Stomach (tissue), 19 donors: Measurements from ENCODE around the gene MYO5B. TPM values are rescaled to one million over a fixed set of nuclear protein-coding genes. Genes with fewer than 3 reads are reported as not detected.
A peak's percentile ranks its signal among the peaks of the same experiment; 100 is the strongest.
"Not testable (repeated sequence)": the region's sequence is repeated elsewhere in the genome, so short reads cannot be mapped to it uniquely, and the experiment has no call there.

Experiments
- DNase-seq, 2 donors: peaks; one replicate each; pipeline versions ENCODE4 v3.0.0 to v3.0.0-alpha.2; 2013 to 2019
- H3K27ac ChIP-seq, 5 donors: fragments of 200-600 bp in 4 of 5; sonication (generic) in 4 of 5; one replicate each; pipeline ENCODE4 v1.5.1; 2013 to 2019; ENCODE audit warnings: mild to moderate bottlenecking in 1 of 5, moderate library complexity in 1 of 5
- H3K27me3 ChIP-seq, 3 donors: fragments of 200-600 bp; sonication (generic); one replicate each; pipeline ENCODE4 v1.5.1; 2017 to 2019; ENCODE audit warnings: mixed run types in 1 of 3
- H3K36me3 ChIP-seq, 4 donors: fragments of 200-600 bp; sonication (generic); 1 replicate in 3 of 4; 2 replicates in 1 of 4; pipeline ENCODE4 v1.5.1; 2016 to 2019
- H3K4me1 ChIP-seq, 4 donors: fragments of 200-600 bp; sonication (generic); one replicate each; pipeline ENCODE4 v1.5.1; 2016 to 2019
- H3K4me3 ChIP-seq, 4 donors: fragments of 200-600 bp; sonication (generic) in 3 of 4; one replicate each; pipeline ENCODE4 v1.5.1; 2016 to 2019; ENCODE audit warnings: mild to moderate bottlenecking in 1 of 4
- H3K9me3 ChIP-seq, 4 donors: fragments of 200-600 bp; sonication (generic); one replicate each; pipeline ENCODE4 v1.5.1; 2016 to 2019
- EP300 ChIP-seq: sonication (generic); formaldehyde crosslinking; IDR thresholded peaks from one replicate; pipeline ENCODE4 v1.6.1; 2017; ENCODE audit warnings: antibody characterized with exemption
- POLR2A ChIP-seq, 4 donors: fragments of 450-650 bp; IDR thresholded peaks; one replicate each; pipeline ENCODE4 v1.6.1; 2016; ENCODE audit warnings: antibody characterized with exemption in 4 of 4, control low read depth in 2 of 4, mild to moderate bottlenecking in 1 of 4, moderate library complexity in 1 of 4
- POLR2AphosphoS5 ChIP-seq, 3 donors: sonication (generic); formaldehyde crosslinking; IDR thresholded peaks; one replicate each; pipeline ENCODE4 v1.6.1; 2016; ENCODE audit warnings: antibody characterized with exemption in 3 of 3
- WGBS, 5 donors: extraction: QIAGEN DNeasy Blood & Tissue Kit in 3 of 5; methylation state at CpG; one replicate each; pipeline versions ENCODE4 v1.1.5 to v1.1.7; 2013 to 2018; 5-methylcytosine and 5-hydroxymethylcytosine counted together
- intact Hi-C: fragments of 100-400 bp; cut with DNase I; formaldehyde crosslinking; loops from one replicate; pipeline ENCODE4 v1.15.1; 2023; ENCODE audit warnings: low total_unique reads
- long read RNA-seq, 10 donors: transcript quantifications; one replicate each; lab custom pipeline, GENCODE V29; 2026
- polyA plus RNA-seq, 3 donors: library from polyadenylated mRNA; stranded (reverse); fragments of 200-250 nt; gene quantifications; one replicate each; pipeline ENCODE4 v1.2.3, GENCODE V29; 2013
- total RNA-seq, 5 donors: library from RNA; depleted of rRNA; stranded (reverse); fragments of >200 nt; gene quantifications; one replicate each; pipeline versions ENCODE4 v1.1.0 to v1.2.3, GENCODE V29; 2014 to 2016
- TF ChIP-seq, protein P1 (sequence below), 7 experiments: fragments of 450-650 bp in 4 of 7; fragments of 200-600 bp in 3 of 7; sonication (generic) in 3 of 7; IDR thresholded peaks; one replicate each; pipeline ENCODE4 v1.5.1; 2016 to 2019; ENCODE audit warnings: antibody characterized with exemption in 7 of 7, control low read depth in 2 of 7, mild to moderate bottlenecking in 1 of 7
- donor health status: healthy with polysubstance abuse.
- donor health status: Bipolar disorder and iron deficiency.
- donor health status: healthy.

MYO5B gene
- total RNA-seq (100 to 1,000 TPM in 1 of 5 donors, 10 to 100 TPM in 4; 18.7 to 224 (median 54.5) TPM), polyA plus RNA-seq (10 to 100 TPM; 13.6 to 38.2 (median 15.0) TPM)
- long read RNA-seq, donor 1, partial matches to known transcripts = 0 of 1 reads
- long read RNA-seq, donor 1, other reads (novel, unspliced or antisense) = 0 of 1 reads
- long read RNA-seq, donor 2 = 0 reads
- long read RNA-seq, donor 3 = 0 reads
- long read RNA-seq, donor 4 = 0 reads
- long read RNA-seq, donor 5 = 0 reads
- long read RNA-seq, donor 6, partial matches to known transcripts = 0 of 1 reads
- long read RNA-seq, donor 6, other reads (novel, unspliced or antisense) = 0 of 1 reads
- long read RNA-seq, donor 7, partial matches to known transcripts = 0 of 1 reads
- long read RNA-seq, donor 7, other reads (novel, unspliced or antisense) = 0 of 1 reads
- long read RNA-seq, donor 8 = 0 reads
- long read RNA-seq, donor 9 = 0 reads
- long read RNA-seq, donor 10, partial matches to known transcripts = 0 of 1 reads
- long read RNA-seq, donor 10, other reads (novel, unspliced or antisense) = 0 of 1 reads

DNA sequence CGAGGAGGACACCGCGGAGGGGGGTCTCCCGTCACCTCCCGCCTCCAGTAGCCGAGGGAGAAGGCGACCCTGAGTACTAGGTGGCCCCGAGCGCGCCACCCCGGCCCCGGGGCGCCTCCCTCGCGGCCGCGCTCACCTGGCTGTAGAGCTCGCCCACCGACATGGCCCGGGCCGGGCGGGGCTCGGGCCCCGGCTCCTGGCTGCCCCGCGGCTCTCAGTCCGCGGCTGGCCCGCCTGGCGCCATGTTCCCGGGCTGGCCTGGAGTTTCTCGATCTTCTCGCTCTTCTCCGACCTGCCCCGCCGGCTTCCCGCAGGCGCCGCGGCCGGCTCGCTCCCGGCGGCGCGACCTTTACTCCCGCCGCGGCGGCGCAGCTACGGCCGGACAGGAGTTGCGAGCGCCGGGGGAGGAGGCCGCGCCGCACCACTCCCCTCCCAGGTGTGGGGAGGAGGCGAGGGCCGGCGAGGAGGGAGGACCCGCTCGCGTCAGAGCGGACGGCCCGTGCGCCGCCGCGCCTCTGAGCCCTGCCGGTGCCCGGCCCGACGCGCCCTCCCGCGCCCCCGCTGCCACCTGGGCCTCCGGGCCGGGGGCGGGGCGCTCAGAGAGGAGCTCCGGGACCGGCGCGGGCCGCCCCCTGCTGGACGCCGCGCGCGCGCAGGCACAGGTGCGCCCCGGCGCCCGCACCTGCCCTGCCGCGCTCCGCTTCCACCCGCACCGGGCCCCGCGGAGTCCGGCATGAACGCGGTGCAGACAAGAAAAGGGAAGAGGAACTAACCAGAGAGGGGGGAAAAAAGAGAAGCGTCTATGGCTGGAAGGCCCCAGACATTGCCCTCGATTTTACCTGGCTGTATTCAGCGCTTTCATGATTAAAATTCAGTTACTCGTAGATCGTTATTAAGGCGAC lies at the start of gene MYO5B:
Gene MYO5B, minus strand, starts transcription at position 517 of the 902 bp plus-strand sequence. Its CDS starts 354 bp downstream, at position 163.
- Histone ChIP-seq H3K27ac (peak within 1 kb of the TSS; percentile 78 to 89 (median 81)), H3K4me1 (peaks cover 13 to 29% (median 26%) of the 10 kb centered on the region in 4 donors), H3K36me3 (no peaks in the 10 kb centered on the region), H3K9me3 (no peaks in the 10 kb centered on the region), H3K27me3 (peaks cover 0 to 79% (median 20%) of the 10 kb centered on the region in 3 donors), H3K4me3 (peak within 1 kb of the TSS; percentile 60 to 69 (median 62))
- intact Hi-C loops = loop anchor here (10.0 kb wide), 1 partner anchor 680 kb away; no protein-coding TSS in a partner anchor
- TF ChIP-seq, protein P1, sequence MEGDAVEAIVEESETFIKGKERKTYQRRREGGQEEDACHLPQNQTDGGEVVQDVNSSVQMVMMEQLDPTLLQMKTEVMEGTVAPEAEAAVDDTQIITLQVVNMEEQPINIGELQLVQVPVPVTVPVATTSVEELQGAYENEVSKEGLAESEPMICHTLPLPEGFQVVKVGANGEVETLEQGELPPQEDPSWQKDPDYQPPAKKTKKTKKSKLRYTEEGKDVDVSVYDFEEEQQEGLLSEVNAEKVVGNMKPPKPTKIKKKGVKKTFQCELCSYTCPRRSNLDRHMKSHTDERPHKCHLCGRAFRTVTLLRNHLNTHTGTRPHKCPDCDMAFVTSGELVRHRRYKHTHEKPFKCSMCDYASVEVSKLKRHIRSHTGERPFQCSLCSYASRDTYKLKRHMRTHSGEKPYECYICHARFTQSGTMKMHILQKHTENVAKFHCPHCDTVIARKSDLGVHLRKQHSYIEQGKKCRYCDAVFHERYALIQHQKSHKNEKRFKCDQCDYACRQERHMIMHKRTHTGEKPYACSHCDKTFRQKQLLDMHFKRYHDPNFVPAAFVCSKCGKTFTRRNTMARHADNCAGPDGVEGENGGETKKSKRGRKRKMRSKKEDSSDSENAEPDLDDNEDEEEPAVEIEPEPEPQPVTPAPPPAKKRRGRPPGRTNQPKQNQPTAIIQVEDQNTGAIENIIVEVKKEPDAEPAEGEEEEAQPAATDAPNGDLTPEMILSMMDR (IDR thresholded peaks at IDR 0.05) = peak in 3 of 7 experiments; percentile 8 to 83 (median 33)
- TF ChIP-seq POLR2AphosphoS5 (IDR thresholded peaks at IDR 0.05) (peak in 2 of 3 donors; percentile 64 to 75), POLR2A (IDR thresholded peaks at IDR 0.05) (no peak), EP300 (no peak)
- WGBS, 5 donors = 1 to 5% (median 1%) methylated on average over 24 to 114 of the region's 115 CpGs
- DNase-seq = peak; percentile 91 to 95

DNA sequence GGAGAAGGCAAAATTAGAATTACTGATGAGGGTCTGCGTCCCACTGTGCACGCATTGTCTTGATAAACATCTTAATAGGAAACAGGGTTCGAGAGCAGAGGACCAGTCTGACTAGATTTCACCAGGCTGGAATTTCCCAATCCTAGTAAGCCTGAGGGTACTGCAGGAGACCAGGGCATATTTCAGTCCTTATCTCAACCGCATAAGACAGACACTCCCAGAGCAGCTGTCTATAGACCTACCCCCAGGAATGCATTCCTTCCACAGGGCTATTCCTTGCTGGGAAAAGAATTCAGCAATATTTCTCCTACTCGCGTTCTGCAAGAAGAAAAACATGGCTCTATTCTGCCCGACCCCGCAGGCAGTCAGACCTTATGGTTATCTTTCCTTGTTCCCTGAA lies 46.8 kb upstream of the MYO5B start:
- H3K36me3 ChIP-seq, DNase-seq, H3K4me3 ChIP-seq, intact Hi-C loops, H3K27ac ChIP-seq, H3K4me1 ChIP-seq, H3K27me3 ChIP-seq: not testable (repeated sequence)
- WGBS, 5 donors = 77 to 94% (median 78%) methylated on average over 8 of the region's 8 CpGs
- peaks cover 0 to 20% (median 9%) of the 10 kb centered on the region in 4 donors for H3K9me3 ChIP-seq

DNA sequence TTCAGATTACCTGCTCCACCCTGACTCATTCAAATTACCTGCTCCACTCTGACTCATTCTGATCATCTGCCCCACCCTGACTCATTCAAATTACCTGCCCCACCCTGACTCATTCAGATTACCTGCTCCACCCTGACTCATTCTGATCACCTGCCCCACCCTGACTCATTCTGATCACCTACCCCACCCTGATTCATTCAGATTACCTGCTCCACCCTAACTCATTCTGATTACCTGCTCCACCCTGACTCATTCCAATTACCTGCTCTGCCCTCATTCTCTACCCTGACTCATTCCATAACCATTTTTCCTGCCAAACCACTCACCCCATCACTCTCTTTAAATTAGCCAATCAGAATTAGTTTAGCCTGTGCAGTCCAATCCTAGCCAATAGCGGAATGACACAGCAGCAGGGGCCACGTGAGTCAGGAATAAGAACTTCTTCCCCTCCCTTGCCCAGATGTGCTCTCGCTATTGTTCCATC lies 45.2 kb upstream of the MYO5B start:
- H3K36me3 ChIP-seq = no peaks in the 10 kb centered on the region
- 81 to 93% (median 89%) methylated on average over 3 of the region's 3 CpGs for WGBS, 5 donors
- no peaks in the 10 kb centered on the region for H3K27me3 ChIP-seq
- no peak overlapping the region for H3K27ac ChIP-seq
- peak in 1 of 2 donors; percentile 15 for DNase-seq
- H3K4me1 ChIP-seq = no peaks in the 10 kb centered on the region
- no peak overlapping the region for H3K4me3 ChIP-seq
- no peak for TF ChIP-seq POLR2AphosphoS5 (IDR thresholded peaks at IDR 0.05)
- TF ChIP-seq POLR2A (IDR thresholded peaks at IDR 0.05) = no peak
- no peak for TF ChIP-seq EP300
- peaks cover 0 to 20% (median 9%) of the 10 kb centered on the region in 4 donors for H3K9me3 ChIP-seq
- intact Hi-C loops = no loop called here

DNA sequence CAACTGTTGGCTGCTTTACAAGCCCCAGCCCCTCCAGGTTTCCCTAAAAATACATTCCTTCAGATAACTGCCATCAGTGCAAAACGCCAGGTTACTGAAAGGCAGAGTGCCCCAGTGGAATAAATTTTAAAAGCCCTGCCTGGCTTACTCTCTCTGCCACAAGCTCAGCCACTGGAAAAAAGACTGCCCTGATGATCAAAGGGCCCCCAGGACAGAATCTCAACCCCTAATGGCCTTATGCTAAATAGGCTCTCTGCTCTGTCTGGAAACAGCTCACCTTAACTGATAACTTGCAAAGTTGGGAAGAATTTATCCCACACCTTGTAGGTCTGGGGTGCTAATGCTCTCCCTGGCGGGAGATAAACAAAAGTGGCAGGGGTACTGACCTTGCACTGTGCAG lies 37.5 kb upstream of the MYO5B start:
- H3K4me3 ChIP-seq = no peak overlapping the region
- intact Hi-C loops = no loop called here
- no peak for DNase-seq
- no peaks in the 10 kb centered on the region for H3K4me1 ChIP-seq
- no peak overlapping the region for H3K27ac ChIP-seq
- no peaks in the 10 kb centered on the region for H3K9me3 ChIP-seq
- no peaks in the 10 kb centered on the region for H3K36me3 ChIP-seq
- TF ChIP-seq POLR2A (IDR thresholded peaks at IDR 0.05) (no peak), POLR2AphosphoS5 (IDR thresholded peaks at IDR 0.05) (no peak), EP300 (no peak)
- TF ChIP-seq, protein P1 (IDR thresholded peaks at IDR 0.05) = no peak
- WGBS, 5 donors = 53 to 68% (median 60%) methylated on average over 2 of the region's 2 CpGs
- H3K27me3 ChIP-seq = no peaks in the 10 kb centered on the region

DNA sequence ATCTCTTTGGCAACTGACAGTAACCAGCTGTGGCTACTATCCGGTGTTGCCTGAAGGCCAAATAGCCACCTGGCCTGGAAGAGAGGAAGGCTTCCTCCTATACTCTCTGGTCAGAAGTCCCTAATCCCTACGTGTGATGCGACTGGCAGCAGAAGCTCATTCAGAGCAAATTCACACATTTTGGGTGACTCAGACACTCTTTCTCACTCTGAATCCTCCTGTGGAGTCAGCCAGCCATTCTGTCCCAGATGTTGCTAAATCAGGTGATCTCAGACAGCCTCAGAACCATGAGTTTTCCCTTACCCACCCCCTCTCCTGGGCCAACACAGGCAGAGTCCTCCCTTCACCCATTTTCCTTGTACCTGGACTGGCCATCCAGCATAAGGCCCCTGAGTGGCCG lies 36.7 kb upstream of the MYO5B start:
- whole genome bisulfite sequencing, 5 donors = 74 to 91% (median 81%) methylated on average over 3 to 4 of the region's 4 CpGs
- DNase-seq = no peak

DNA sequence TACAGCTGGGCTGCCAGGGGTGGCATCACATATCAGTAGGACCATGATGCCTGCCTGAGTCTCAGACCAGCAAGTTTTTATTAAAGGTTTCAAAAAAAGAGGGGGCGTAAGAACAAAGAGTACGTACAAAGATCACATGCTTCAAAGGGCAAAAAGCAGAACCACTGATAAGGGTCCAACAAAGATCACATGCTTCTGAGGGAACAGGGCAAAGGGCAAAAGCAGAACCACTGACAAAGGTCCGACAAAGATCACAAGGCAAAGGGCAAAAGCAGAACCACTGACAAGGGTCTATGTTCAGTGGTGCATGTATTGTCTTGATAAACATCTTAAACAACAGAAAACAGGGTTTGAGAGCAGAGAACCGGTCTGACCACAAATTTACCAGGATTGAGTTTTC lies 25.3 kb upstream of the MYO5B start:
- H3K4me1 ChIP-seq, DNase-seq, H3K36me3 ChIP-seq, intact Hi-C loops, H3K27ac ChIP-seq, H3K4me3 ChIP-seq: not testable (repeated sequence)
- peaks cover 0 to 13% (median 0%) of the 10 kb centered on the region in 3 donors for H3K27me3 ChIP-seq
- 68 to 92% (median 85%) methylated on average over 4 of the region's 4 CpGs for WGBS, 5 donors
- peaks cover 6 to 24% (median 21%) of the 10 kb centered on the region in 4 donors for H3K9me3 ChIP-seq

More for the DNA sequence above, 36.7 kb upstream of the MYO5B start:
- no peak for TF ChIP-seq POLR2A (IDR thresholded peaks at IDR 0.05)
- TF ChIP-seq POLR2AphosphoS5 (IDR thresholded peaks at IDR 0.05) = no peak
- TF ChIP-seq, protein P1 (IDR thresholded peaks at IDR 0.05) = no peak
- TF ChIP-seq EP300 = no peak
- Histone ChIP-seq H3K4me3 (no peak overlapping the region), H3K9me3 (no peaks in the 10 kb centered on the region), H3K27me3 (no peaks in the 10 kb centered on the region), H3K4me1 (no peaks in the 10 kb centered on the region), H3K36me3 (no peaks in the 10 kb centered on the region), H3K27ac (no peak overlapping the region)
- intact Hi-C loops = no loop called here
